GM23338 (cell line): ENCODE results near the gene CCDC9B.

ENCODE experiments used
- CTCF ChIP-seq, 2 experiments: fragments of 200-600 bp in 1 of 2; sonication (generic) in 1 of 2; conservative IDR thresholded peaks; 2 replicates each; pipeline versions ENCODE4 v1.5.1 to v1.6.1; 2016 to 2017; ENCODE audit warnings: antibody characterized with exemption in 2 of 2, low read depth in 2 of 2, mild to moderate bottlenecking in 2 of 2, moderate library complexity in 1 of 2
- EZH2 ChIP-seq: fragments of 200-600 bp; sonication (generic); IDR thresholded peaks from one replicate; pipeline ENCODE4 v1.8.0; 2017; ENCODE audit warnings: antibody characterized with exemption, mild to moderate bottlenecking, low read depth; ENCODE audit not compliant: unreplicated experiment
- EZH2phosphoT487 ChIP-seq: fragments of 200-600 bp; sonication (generic); IDR thresholded peaks from one replicate; pipeline ENCODE4 v1.8.1; 2018; ENCODE audit warnings: antibody characterized with exemption; ENCODE audit not compliant: unreplicated experiment
- POLR2AphosphoS5 ChIP-seq: IDR thresholded peaks from 2 replicates; pipeline ENCODE4 v1.6.1; 2016; ENCODE audit warnings: antibody characterized with exemption, low read depth
- TF ChIP-seq, protein P1 (sequence below): IDR thresholded peaks from 2 replicates; pipeline ENCODE4 v1.6.1; 2016; ENCODE audit warnings: antibody characterized with exemption

DNA sequence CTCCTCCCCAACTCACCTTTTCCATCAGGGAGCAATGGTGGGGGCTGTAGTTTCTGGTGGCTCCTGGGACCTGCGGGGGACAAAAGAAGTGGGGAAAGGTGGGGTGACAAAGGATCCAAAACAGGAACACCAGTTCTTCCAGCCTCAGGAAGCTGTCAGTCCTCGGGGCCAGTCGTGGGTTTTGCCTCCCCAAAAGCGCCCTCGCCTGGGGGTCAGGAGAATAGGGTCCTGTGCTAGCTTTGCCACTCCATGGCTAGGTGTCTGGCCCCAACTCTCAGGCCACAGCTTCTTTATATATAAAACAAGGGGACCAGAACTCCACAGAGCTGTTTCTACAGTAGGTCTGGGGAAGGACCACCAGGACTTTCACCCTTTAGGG is 4.0 kb downstream of the CCDC9B start:
- TF ChIP-seq POLR2AphosphoS5 (no peak), CTCF (conservative IDR thresholded peaks at IDR 0.05; ENCODE audit: low read depth in 2 of 2) (peak; percentile 56 to 78), EZH2 (no peak), EZH2phosphoT487 (no peak)
- TF ChIP-seq, protein P1, sequence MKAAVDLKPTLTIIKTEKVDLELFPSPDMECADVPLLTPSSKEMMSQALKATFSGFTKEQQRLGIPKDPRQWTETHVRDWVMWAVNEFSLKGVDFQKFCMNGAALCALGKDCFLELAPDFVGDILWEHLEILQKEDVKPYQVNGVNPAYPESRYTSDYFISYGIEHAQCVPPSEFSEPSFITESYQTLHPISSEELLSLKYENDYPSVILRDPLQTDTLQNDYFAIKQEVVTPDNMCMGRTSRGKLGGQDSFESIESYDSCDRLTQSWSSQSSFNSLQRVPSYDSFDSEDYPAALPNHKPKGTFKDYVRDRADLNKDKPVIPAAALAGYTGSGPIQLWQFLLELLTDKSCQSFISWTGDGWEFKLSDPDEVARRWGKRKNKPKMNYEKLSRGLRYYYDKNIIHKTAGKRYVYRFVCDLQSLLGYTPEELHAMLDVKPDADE = no peak
